ENCODE data around the gene SLC3A2. TPM values are rescaled to one million over a fixed set of nuclear protein-coding genes. Genes with fewer than 3 reads are reported as not detected.

The SLC3A2 gene
- total and polyA plus RNA-seq, 2 of the 13 experiments (the other 11 are each of a cell fraction or from before 2014, with no cell fraction given), result 213 to 226 TPM

DNA sequence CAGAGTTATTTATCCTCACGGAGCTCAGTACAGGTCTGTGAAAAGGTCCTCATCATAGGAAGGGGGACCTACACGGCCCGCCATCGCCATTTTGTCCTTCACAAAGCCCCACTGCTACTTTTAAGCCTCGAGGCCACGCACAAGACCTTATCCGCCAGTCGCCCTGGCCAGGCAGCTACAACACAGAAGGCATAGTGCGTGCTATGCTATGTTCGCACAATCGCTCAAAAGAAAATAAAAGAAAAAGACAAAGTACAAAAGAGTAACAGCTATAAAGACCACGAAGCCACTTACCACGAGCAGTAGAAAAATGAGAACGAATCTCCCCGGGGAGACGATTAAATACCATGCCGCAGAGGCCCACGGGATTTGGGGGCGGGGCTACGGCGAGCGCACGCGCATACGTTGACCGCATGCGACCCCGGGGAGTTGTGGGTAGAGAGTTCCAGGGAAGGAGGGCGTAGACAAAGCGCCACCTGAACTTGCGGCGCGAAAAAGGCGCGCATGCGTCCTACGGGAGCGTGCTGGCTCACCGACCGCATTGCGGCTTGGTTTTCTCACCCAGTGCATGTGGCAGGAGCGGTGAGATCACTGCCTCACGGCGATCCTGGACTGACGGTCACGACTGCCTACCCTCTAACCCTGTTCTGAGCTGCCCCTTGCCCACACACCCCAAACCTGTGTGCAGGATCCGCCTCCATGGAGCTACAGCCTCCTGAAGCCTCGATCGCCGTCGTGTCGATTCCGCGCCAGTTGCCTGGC lies 24.9 kb upstream of the SLC3A2 start (continued):
- TF ChIP-seq, protein P1, sequence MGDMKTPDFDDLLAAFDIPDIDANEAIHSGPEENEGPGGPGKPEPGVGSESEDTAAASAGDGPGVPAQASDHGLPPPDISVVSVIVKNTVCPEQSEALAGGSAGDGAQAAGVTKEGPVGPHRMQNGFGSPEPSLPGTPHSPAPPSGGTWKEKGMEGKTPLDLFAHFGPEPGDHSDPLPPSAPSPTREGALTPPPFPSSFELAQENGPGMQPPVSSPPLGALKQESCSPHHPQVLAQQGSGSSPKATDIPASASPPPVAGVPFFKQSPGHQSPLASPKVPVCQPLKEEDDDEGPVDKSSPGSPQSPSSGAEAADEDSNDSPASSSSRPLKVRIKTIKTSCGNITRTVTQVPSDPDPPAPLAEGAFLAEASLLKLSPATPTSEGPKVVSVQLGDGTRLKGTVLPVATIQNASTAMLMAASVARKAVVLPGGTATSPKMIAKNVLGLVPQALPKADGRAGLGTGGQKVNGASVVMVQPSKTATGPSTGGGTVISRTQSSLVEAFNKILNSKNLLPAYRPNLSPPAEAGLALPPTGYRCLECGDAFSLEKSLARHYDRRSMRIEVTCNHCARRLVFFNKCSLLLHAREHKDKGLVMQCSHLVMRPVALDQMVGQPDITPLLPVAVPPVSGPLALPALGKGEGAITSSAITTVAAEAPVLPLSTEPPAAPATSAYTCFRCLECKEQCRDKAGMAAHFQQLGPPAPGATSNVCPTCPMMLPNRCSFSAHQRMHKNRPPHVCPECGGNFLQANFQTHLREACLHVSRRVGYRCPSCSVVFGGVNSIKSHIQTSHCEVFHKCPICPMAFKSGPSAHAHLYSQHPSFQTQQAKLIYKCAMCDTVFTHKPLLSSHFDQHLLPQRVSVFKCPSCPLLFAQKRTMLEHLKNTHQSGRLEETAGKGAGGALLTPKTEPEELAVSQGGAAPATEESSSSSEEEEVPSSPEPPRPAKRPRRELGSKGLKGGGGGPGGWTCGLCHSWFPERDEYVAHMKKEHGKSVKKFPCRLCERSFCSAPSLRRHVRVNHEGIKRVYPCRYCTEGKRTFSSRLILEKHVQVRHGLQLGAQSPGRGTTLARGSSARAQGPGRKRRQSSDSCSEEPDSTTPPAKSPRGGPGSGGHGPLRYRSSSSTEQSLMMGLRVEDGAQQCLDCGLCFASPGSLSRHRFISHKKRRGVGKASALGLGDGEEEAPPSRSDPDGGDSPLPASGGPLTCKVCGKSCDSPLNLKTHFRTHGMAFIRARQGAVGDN (CRISPR knock-in tag; IDR thresholded peaks at IDR 0.05), result peak; percentile 100
- TF ChIP-seq CCAR2 (optimal IDR thresholded peaks at IDR 0.05; ENCODE audit: low read depth, low read length), result no peak
- TF ChIP-seq TP53 (CRISPR knock-in tag; conservative IDR thresholded peaks at IDR 0.05), result peak; percentile 83; the same call in 1 of the 2 replicates
- TF ChIP-seq PRMT3 (CRISPR knock-in tag; IDR thresholded peaks at IDR 0.05; ENCODE audit: borderline replicate concordance, low read depth), result no peak
- TF ChIP-seq YEATS2 (CRISPR knock-in tag; IDR thresholded peaks at IDR 0.05; ENCODE audit: borderline replicate concordance), result peak; percentile 99
- no peak for TF ChIP-seq HNRNPH1 (optimal IDR thresholded peaks at IDR 0.05; ENCODE audit: low read depth, low read length)
- peak; percentile 68; the same call in 1 of the 2 replicates for TF ChIP-seq HNF4G (IDR thresholded peaks at IDR 0.05; ENCODE audit: borderline replicate concordance, low read depth, low read length)
- TF ChIP-seq HNF4G (CRISPR knock-in tag; IDR thresholded peaks at IDR 0.05; ENCODE audit: borderline replicate concordance, low read depth), result no peak
- TF ChIP-seq HNRNPL (IDR thresholded peaks at IDR 0.05; ENCODE audit: low read depth, low read length), result peak; percentile 56; the same call in 1 of the 2 replicates
- 0 out of 2 replicates have a peak, but pooled peaks have one; percentile 48 for TF ChIP-seq ZNF101 (CRISPR knock-in tag; IDR thresholded peaks at IDR 0.05; ENCODE audit: borderline replicate concordance, low read depth)
- TF ChIP-seq, protein P2, sequence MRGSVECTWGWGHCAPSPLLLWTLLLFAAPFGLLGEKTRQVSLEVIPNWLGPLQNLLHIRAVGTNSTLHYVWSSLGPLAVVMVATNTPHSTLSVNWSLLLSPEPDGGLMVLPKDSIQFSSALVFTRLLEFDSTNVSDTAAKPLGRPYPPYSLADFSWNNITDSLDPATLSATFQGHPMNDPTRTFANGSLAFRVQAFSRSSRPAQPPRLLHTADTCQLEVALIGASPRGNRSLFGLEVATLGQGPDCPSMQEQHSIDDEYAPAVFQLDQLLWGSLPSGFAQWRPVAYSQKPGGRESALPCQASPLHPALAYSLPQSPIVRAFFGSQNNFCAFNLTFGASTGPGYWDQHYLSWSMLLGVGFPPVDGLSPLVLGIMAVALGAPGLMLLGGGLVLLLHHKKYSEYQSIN (CRISPR knock-in tag; IDR thresholded peaks at IDR 0.05; ENCODE audit: borderline replicate concordance), result peak; percentile 73; the same call in 1 of the 2 replicates
- TF ChIP-seq, protein P3, sequence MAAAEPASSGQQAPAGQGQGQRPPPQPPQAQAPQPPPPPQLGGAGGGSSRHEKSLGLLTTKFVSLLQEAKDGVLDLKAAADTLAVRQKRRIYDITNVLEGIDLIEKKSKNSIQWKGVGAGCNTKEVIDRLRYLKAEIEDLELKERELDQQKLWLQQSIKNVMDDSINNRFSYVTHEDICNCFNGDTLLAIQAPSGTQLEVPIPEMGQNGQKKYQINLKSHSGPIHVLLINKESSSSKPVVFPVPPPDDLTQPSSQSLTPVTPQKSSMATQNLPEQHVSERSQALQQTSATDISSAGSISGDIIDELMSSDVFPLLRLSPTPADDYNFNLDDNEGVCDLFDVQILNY (CRISPR knock-in tag; conservative IDR thresholded peaks at IDR 0.05), result peak; percentile 96
- TF ChIP-seq ZFP36 (IDR thresholded peaks at IDR 0.05; ENCODE audit: borderline replicate concordance, low read depth, low read length, partially characterized antibody), result no peak
- peak; percentile 87 for TF ChIP-seq REL (CRISPR knock-in tag; conservative IDR thresholded peaks at IDR 0.05)
- TF ChIP-seq, protein P4, sequence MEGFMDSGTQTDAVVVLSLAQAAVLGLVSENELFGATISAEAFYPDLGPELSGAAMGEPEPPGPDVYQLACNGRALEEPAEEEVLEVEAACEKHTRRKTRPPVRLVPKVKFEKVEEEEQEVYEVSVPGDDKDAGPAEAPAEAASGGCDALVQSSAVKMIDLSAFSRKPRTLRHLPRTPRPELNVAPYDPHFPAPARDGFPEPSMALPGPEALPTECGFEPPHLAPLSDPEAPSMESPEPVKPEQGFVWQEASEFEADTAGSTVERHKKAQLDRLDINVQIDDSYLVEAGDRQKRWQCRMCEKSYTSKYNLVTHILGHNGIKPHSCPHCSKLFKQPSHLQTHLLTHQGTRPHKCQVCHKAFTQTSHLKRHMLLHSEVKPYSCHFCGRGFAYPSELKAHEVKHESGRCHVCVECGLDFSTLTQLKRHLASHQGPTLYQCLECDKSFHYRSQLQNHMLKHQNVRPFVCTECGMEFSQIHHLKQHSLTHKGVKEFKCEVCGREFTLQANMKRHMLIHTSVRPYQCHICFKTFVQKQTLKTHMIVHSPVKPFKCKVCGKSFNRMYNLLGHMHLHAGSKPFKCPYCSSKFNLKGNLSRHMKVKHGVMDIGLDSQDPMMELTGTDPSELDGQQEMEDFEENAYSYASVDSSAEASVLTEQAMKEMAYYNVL (CRISPR knock-in tag; IDR thresholded peaks at IDR 0.05; ENCODE audit: borderline replicate concordance), result no peak
- TF ChIP-seq PHF8 (CRISPR knock-in tag; IDR thresholded peaks at IDR 0.05), result peak; percentile 79
- no peak for TF ChIP-seq RBAK (CRISPR knock-in tag; IDR thresholded peaks at IDR 0.05)
- TF ChIP-seq, protein P5, sequence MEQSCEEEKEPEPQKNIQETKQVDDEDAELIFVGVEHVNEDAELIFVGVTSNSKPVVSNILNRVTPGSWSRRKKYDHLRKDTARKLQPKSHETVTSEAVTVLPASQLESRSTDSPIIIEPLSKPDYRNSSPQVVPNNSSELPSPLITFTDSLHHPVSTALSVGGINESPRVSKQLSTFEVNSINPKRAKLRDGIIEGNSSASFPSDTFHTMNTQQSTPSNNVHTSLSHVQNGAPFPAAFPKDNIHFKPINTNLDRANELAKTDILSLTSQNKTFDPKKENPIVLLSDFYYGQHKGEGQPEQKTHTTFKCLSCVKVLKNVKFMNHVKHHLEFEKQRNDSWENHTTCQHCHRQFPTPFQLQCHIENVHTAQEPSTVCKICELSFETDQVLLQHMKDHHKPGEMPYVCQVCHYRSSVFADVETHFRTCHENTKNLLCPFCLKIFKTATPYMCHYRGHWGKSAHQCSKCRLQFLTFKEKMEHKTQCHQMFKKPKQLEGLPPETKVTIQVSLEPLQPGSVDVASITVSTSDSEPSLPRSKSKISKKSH (CRISPR knock-in tag; IDR thresholded peaks at IDR 0.05; ENCODE audit: borderline replicate concordance), result peak; percentile 97
